ENCODE measurements around the gene MERTK. TPM values are rescaled to one million over a fixed set of nuclear protein-coding genes. Genes with fewer than 3 reads are reported as not detected.

MERTK gene
- total RNA-seq, 5 donors from 2014 or later (not counting 1 experiment from before 2014, with no cell fraction given), result 0.12 to 0.73 (median 0.33) TPM

DNA sequence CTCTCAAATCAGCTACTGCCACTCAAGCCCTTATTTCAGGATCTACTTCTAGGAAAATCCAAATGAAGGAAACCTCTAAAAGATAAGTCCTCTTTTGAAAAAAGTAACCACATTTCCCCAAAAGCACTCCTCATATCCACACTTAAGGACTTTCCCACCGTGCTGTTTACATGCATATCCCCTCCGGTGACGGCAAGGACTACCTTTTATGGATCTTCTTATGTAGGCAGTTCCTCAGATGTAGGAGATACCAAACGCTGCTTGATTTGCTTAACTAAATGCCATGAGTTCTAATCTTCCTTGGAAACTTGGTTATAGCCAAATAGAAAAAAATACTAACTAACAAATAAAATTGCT lies 149.8 kb downstream of the MERTK start:
- ATAC-seq (replicated peaks in 1 of 4) (no peak), DNase-seq (no peak)
- peaks cover 0 to 6% (median 3%) of the 10 kb centered on the region in 3 donors for H3K9me3 Mint-ChIP-seq
- Histone ChIP-seq H3K4me3 (ENCODE audit: control insufficient read depth in 1 of 2, extremely low read depth in 1 of 2, low read length in 1 of 2) (no peak overlapping the region), H3K9me3 (no peaks in the 10 kb centered on the region), H3K4me1 (ENCODE audit: control insufficient read depth in 1 of 2, extremely low read depth in 1 of 2, insufficient read depth in 2 of 2, low read length in 2 of 2) (no peaks in the 10 kb centered on the region), H3K36me3 (ENCODE audit: control insufficient read depth in 2 of 2, extremely low read depth in 1 of 2, insufficient read depth in 1 of 2, low read length in 1 of 2) (no peaks in the 10 kb centered on the region), H3K27ac (ENCODE audit: low read length) (no peak overlapping the region), H3K27me3 (replicated peaks in 1 of 2; ENCODE audit: control insufficient read depth in 2 of 2, extremely low read depth in 1 of 2, insufficient read depth in 2 of 2, low read length in 1 of 2) (peaks cover 0 to 5% of the 10 kb centered on the region in 2 experiments)
- no peak overlapping the region for H3K27ac Mint-ChIP-seq
- ChIA-PET POLR2A (no interaction called here), CTCF (interaction anchor here (0.6 to 1.7 kb wide), 3 partner anchors 46 to 164 kb away, joined by 3 to 10 read pairs (median 4); no protein-coding TSS in a partner anchor)
- H3K4me3 Mint-ChIP-seq, result no peak overlapping the region
- H3K4me1 Mint-ChIP-seq, result peaks cover under 1 to 13% (median under 1%) of the 10 kb centered on the region in 3 donors
- H3K36me3 Mint-ChIP-seq, result no peaks in the 10 kb centered on the region
- no CpG with 5 or more reads among the region's 4 CpGs for WGBS (ENCODE audit: insufficient coverage)
- no peaks in the 10 kb centered on the region for H3K27me3 Mint-ChIP-seq

DNA sequence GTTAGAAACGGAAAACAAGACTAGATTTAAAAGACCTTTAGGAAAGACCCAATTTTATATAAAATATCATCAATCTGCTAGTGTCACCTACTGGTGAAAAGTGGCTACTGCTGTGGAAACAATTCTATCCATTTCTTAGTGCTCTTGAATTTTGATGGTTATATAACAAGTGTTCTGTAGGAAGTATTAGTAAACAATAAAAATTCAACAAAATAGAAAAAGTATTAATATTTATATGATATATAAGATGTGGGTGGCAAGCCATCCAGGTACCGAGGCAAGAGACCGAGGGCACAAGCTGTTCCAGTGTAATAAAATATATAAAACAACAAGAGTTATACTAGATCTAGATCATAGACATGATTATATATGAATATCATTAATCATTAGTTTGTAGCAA lies 150.5 kb downstream of the MERTK start:
- no CpG with 5 or more reads among the region's 3 CpGs for WGBS (ENCODE audit: insufficient coverage)

DNA sequence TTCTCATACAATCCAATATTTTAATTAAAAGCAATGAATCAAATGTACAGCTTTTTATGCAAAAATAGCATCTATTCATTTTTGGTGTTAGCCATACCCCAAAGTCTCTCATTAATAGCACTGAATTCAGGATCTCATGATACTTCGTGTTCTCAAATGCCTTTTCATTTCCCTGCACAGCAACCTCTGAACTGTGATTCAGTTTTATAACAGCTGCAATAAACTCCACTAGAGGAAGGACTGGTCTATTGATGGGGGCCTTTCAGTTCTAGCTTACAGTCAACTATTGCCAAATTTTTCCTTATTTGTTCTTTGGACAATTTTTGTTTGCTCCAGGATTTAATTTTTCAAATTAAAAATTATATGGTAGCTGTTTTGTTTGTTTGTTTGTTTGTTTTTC lies 151.9 kb downstream of the MERTK start:
- ChIA-PET CTCF (interaction anchor here (0.6 to 4.2 kb wide), 4 partner anchors 18 to 167 kb away, joined by 3 to 17 read pairs (median 4); no protein-coding TSS in a partner anchor), POLR2A (interaction anchor here in 1 of 2 donors (0.6 kb wide), 1 partner anchor 382 kb away, joined by 3 read pairs; no protein-coding TSS in a partner anchor)
- H3K27ac ChIP-seq (ENCODE audit: low read length), result no peak overlapping the region
- peaks cover 5 to 6% of the 10 kb centered on the region in 2 experiments for H3K4me1 ChIP-seq (ENCODE audit: control insufficient read depth in 1 of 2, extremely low read depth in 1 of 2, insufficient read depth in 2 of 2, low read length in 2 of 2)
- H3K36me3 ChIP-seq (ENCODE audit: control insufficient read depth in 2 of 2, extremely low read depth in 1 of 2, insufficient read depth in 1 of 2, low read length in 1 of 2), result no peaks in the 10 kb centered on the region
- ATAC-seq (replicated peaks in 1 of 4) (no peak), DNase-seq (no peak)
- H3K4me3 ChIP-seq (ENCODE audit: control insufficient read depth in 1 of 2, extremely low read depth in 1 of 2, low read length in 1 of 2), result no peak overlapping the region
- H3K27me3 ChIP-seq (replicated peaks in 1 of 2; ENCODE audit: control insufficient read depth in 2 of 2, extremely low read depth in 1 of 2, insufficient read depth in 2 of 2, low read length in 1 of 2), result peaks cover 0 to 5% of the 10 kb centered on the region in 2 experiments
- Mint-ChIP-seq H3K4me3 (no peak overlapping the region), H3K9me3 (peaks cover 0 to 4% (median 1%) of the 10 kb centered on the region in 3 donors), H3K36me3 (no peaks in the 10 kb centered on the region), H3K27me3 (no peaks in the 10 kb centered on the region), H3K27ac (no peak overlapping the region), H3K4me1 (peaks cover 12 to 22% (median 12%) of the 10 kb centered on the region in 3 donors)
- H3K9me3 ChIP-seq, result no peaks in the 10 kb centered on the region
- WGBS (ENCODE audit: insufficient coverage), result no CpG with 5 or more reads among the region's 1 CpG

More for the DNA sequence above, 150.5 kb downstream of the MERTK start:
- DNase-seq, result peak in 12 of 35 experiments; percentile 10 to 74 (median 23)
- Mint-ChIP-seq H3K4me3 (no peak overlapping the region), H3K27ac (no peak overlapping the region), H3K9me3 (peaks cover 0 to 6% (median 3%) of the 10 kb centered on the region in 3 donors), H3K4me1 (peaks cover 7 to 20% (median 7%) of the 10 kb centered on the region in 3 donors), H3K36me3 (no peaks in the 10 kb centered on the region), H3K27me3 (no peaks in the 10 kb centered on the region)
- H3K27ac ChIP-seq (ENCODE audit: low read length), result no peak overlapping the region
- ChIA-PET CTCF (interaction anchor here (0.7 to 4.2 kb wide), 2 partner anchors 47 to 161 kb away, joined by 3 to 17 read pairs; no protein-coding TSS in a partner anchor), POLR2A (no interaction called here)
- no peak overlapping the region for H3K4me3 ChIP-seq (ENCODE audit: control insufficient read depth in 1 of 2, extremely low read depth in 1 of 2, low read length in 1 of 2)
- peaks cover 4% of the 10 kb centered on the region in 2 experiments for H3K4me1 ChIP-seq (ENCODE audit: control insufficient read depth in 1 of 2, extremely low read depth in 1 of 2, insufficient read depth in 2 of 2, low read length in 2 of 2)
- peaks cover 0 to 5% of the 10 kb centered on the region in 2 experiments for H3K27me3 ChIP-seq (replicated peaks in 1 of 2; ENCODE audit: control insufficient read depth in 2 of 2, extremely low read depth in 1 of 2, insufficient read depth in 2 of 2, low read length in 1 of 2)
- H3K36me3 ChIP-seq (ENCODE audit: control insufficient read depth in 2 of 2, extremely low read depth in 1 of 2, insufficient read depth in 1 of 2, low read length in 1 of 2), result no peaks in the 10 kb centered on the region
- peak in 3 of 4 experiments; percentile 45 to 85 (median 69) for ATAC-seq (replicated peaks in 1 of 4)
- H3K9me3 ChIP-seq, result no peaks in the 10 kb centered on the region

DNA sequence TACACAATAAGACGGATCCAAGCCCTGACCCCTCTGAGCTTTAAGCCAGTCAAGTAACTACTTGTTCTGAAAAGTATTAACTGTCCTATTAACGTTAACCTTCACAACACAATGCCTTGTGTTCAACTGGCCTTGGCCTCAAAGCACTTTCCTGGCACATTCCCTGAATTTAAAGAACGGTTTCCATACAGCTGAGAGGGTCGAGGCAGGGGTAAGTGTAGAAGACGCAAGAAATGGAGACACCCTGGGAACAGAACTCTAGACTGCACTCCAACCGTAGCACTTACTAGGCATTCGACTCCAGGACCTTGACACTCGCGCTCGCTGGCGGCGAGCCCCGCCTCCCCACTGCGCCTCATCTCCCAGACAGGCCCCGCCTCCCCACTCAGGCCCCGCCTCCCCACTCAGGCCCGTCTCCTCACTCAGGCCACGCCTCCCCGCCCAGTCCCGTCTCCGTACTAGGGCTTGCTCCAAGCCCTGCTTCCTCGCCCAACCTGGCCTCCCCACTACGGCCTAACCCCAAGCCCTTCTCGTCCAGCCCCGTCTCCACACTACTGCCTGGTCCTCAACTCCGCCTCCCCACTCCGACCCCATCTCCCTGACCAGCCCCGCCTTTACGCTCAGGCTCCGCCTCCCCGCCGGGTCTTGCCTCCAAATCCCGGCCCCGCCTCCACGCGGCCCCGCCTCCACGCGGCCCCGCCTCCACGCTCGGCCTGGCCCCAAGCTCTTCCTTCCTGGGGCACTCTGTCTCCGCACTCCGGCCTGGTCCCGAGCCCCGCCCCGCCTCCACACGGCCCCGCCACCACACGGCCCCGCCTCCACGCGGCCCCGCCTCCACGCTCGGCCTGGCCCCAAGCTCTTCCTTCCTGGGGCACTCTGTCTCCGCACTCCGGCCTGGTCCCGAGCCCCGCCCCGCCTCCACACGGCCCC lies 155.8 kb downstream of the MERTK start:
- peak overlapping the region; percentile 56 to 77 for H3K4me3 ChIP-seq (ENCODE audit: control insufficient read depth in 1 of 2, extremely low read depth in 1 of 2, low read length in 1 of 2)
- POLR2A ChIA-PET, result interaction anchor here (0.5 to 0.7 kb wide), 4 partner anchors 176 to 435 kb away, joined by 3 to 12 read pairs (median 4); partner anchors contain the start of gene ZC3H8 (in 1 of the 2)
- Mint-ChIP-seq H3K27ac (peak overlapping the region; percentile 95 to 99), H3K27me3 (no peaks in the 10 kb centered on the region), H3K9me3 (no peaks in the 10 kb centered on the region), H3K4me3 (peak overlapping the region; percentile 80 to 93 (median 92)), H3K4me1 (peaks cover 41 to 51% (median 42%) of the 10 kb centered on the region in 3 donors), H3K36me3 (peaks cover 7% of the 10 kb centered on the region)
- peak overlapping the region; percentile 80 for H3K27ac ChIP-seq (ENCODE audit: low read length)
- CTCF ChIA-PET, result interaction anchor here in 1 of 2 donors (0.6 to 1.4 kb wide), 5 partner anchors 44 to 1210 kb away, joined by 3 to 4 read pairs (median 4); no protein-coding TSS in a partner anchor
- no peaks in the 10 kb centered on the region for H3K9me3 ChIP-seq
- no peaks in the 10 kb centered on the region for H3K36me3 ChIP-seq (ENCODE audit: control insufficient read depth in 2 of 2, extremely low read depth in 1 of 2, insufficient read depth in 1 of 2, low read length in 1 of 2)
- no peaks in the 10 kb centered on the region for H3K27me3 ChIP-seq (replicated peaks in 1 of 2; ENCODE audit: control insufficient read depth in 2 of 2, extremely low read depth in 1 of 2, insufficient read depth in 2 of 2, low read length in 1 of 2)
- DNase-seq, result peak; percentile 95 to 99 (median 97)
- 3% methylated on average over 45 of the region's 62 CpGs for WGBS (ENCODE audit: insufficient coverage)
- peaks cover 12 to 29% of the 10 kb centered on the region in 2 experiments for H3K4me1 ChIP-seq (ENCODE audit: control insufficient read depth in 1 of 2, extremely low read depth in 1 of 2, insufficient read depth in 2 of 2, low read length in 2 of 2)
- peak; percentile 68 to 72 (median 70) for ATAC-seq (replicated peaks in 1 of 4)

DNA sequence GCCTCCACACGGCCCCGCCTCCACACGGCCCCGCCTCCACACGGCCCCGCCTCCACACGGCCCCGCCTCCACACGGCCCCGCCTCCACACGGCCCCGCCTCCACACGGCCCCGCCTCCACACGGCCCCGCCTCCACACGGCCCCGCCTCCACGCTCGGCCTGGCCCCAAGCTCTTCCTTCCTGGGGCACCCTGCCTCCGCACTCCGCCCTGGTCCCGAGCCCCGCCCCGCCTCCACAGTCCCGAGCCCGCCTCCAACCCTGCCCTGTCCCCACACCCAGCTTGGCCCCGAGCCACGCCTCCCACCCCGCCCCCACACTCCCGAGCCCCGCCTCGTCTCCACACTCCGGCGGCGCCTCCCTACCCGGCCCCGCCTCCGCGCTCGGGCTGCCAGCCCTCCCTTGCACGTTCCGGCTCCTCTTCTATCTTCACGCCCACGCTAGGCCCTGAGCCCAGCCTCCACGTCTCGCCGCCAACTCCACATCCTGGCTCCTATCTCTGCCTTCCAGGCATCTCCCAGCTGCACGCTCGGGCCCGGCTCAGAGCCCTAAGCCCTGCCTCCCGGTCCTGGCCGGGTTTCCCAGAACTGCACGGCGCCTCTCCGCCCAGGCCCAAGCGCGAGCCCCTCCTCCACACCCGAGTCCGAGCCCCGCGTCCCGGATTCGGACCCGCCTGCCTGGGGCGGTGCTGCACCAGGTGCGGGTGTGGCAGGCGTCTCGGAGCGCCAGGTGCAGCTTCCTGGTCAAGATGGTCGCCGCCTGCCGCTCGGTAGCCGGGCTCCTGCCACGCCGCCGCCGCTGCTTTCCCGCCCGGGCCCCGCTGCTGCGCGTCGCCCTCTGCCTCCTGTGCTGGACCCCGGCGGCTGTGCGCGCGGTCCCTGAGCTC lies 156.7 kb downstream of the MERTK start, which contains the start of gene TMEM87B:
Gene TMEM87B, plus strand, starts transcription at position 423 of the 883 bp plus-strand sequence. Its CDS starts 323 bp downstream, at position 746.
- Mint-ChIP-seq H3K36me3 (peaks cover 14% of the 10 kb centered on the region), H3K27ac (peak within 1 kb of the TSS; percentile 95 to 99), H3K4me1 (peaks cover 45 to 47% (median 45%) of the 10 kb centered on the region in 3 donors), H3K27me3 (no peaks in the 10 kb centered on the region), H3K4me3 (peak within 1 kb of the TSS; percentile 80 to 93 (median 92)), H3K9me3 (no peaks in the 10 kb centered on the region)
- DNase-seq, result peak; percentile 92 to 98 (median 97)
- Histone ChIP-seq H3K27ac (ENCODE audit: low read length) (peak within 1 kb of the TSS; percentile 80), H3K4me3 (ENCODE audit: control insufficient read depth in 1 of 2, extremely low read depth in 1 of 2, low read length in 1 of 2) (peak within 1 kb of the TSS; percentile 83 to 87), H3K4me1 (ENCODE audit: control insufficient read depth in 1 of 2, extremely low read depth in 1 of 2, insufficient read depth in 2 of 2, low read length in 2 of 2) (peaks cover 12 to 29% of the 10 kb centered on the region in 2 experiments), H3K9me3 (no peaks in the 10 kb centered on the region), H3K36me3 (ENCODE audit: control insufficient read depth in 2 of 2, extremely low read depth in 1 of 2, insufficient read depth in 1 of 2, low read length in 1 of 2) (no peaks in the 10 kb centered on the region), H3K27me3 (replicated peaks in 1 of 2; ENCODE audit: control insufficient read depth in 2 of 2, extremely low read depth in 1 of 2, insufficient read depth in 2 of 2, low read length in 1 of 2) (no peaks in the 10 kb centered on the region)
- under 1% methylated on average over 72 of the region's 90 CpGs for WGBS (ENCODE audit: insufficient coverage)
- POLR2A ChIA-PET, result interaction anchor here (0.5 to 0.9 kb wide), 5 partner anchors 177 to 434 kb away, joined by 3 to 12 read pairs (median 4); partner anchors contain the start of gene ZC3H8 (in 1 of the 2)
- peak; percentile 72 to 77 (median 74) for ATAC-seq (replicated peaks in 1 of 4)
- CTCF ChIA-PET, result interaction anchor here (0.5 to 1.4 kb wide), 5 partner anchors 43 to 1211 kb away, joined by 3 to 4 read pairs (median 3); no protein-coding TSS in a partner anchor
